BJ (cell line): ENCODE results near the gene ACYP2. TPM values are rescaled to one million over a fixed set of nuclear protein-coding genes. Genes with fewer than 3 reads are reported as not detected.
"Not testable (repeated sequence)": the region's sequence is repeated elsewhere in the genome, so short reads cannot be mapped to it uniquely, and the experiment has no call there.

Experiments used
- CTCF ChIA-PET: fragments of 350-600 bp; formaldehyde crosslinking; extraction: SDS; loops from one replicate; lab custom pipeline; 2021; ENCODE audit warnings: antibody characterized with exemption, inconsistent platforms; lab: Yijun Ruan, JAX
- POLR2A ChIA-PET: fragments of 300-600 bp; sonication (Branson Sonifier 250); formaldehyde crosslinking; extraction: SDS; loops from one replicate; lab custom pipeline; 2021; ENCODE audit warnings: antibody characterized with exemption; lab: Charles Lee
- DNase-seq: peaks from one replicate; pipeline ENCODE4 v3.0.0-alpha.2; 2011; ENCODE audit warnings: low read depth
- H3K27me3 ChIP-seq: 2 replicates; pipeline ENCODE4 v1.6.0; 2011; ENCODE audit warnings: low read length; ENCODE audit not compliant: control insufficient read depth, insufficient read depth
- H3K36me3 ChIP-seq: 2 replicates; pipeline ENCODE4 v1.5.1; 2011; ENCODE audit warnings: low read length; ENCODE audit not compliant: control insufficient read depth, insufficient read depth
- H3K4me3 ChIP-seq: 2 replicates; pipeline ENCODE4 v1.5.1; 2011; ENCODE audit warnings: low read depth, mild to moderate bottlenecking, control low read depth, low read length
- CTCF ChIP-seq: IDR thresholded peaks from 2 replicates; pipeline ENCODE4 v1.5.1; 2011; ENCODE audit warnings: low read depth, mild to moderate bottlenecking, control low read depth, inconsistent platforms, low read length, moderate library complexity; ENCODE audit not compliant: insufficient read depth
- polyA minus RNA-seq: library from RNA; depleted of rRNA, polyadenylated mRNA; stranded (reverse); fragments of >200 nt; gene quantifications from 2 replicates; pipeline ENCODE4 v1.2.3, GENCODE V29; 2011; rRNA and poly(A)+ RNA removed
- polyA plus RNA-seq: library from polyadenylated mRNA; depleted of rRNA; stranded (reverse); fragments of >200 nt; gene quantifications from 2 replicates; pipeline ENCODE4 v1.2.3, GENCODE V29; 2011; rRNA removed

Gene ACYP2
- 7.0 and 9.7 TPM in 2 replicates for polyA plus RNA-seq
- 3.6 and 3.7 TPM in 2 replicates for polyA minus RNA-seq

GRCh38 chr2:54115284-54116137 is at the start of gene ACYP2:
Gene ACYP2 (plus strand): TSS chr2:54115615.
- H3K36me3 ChIP-seq: no peaks in the 10 kb centered on the region

GRCh38 chr2:54065891-54066290 is 49.5 kb upstream of the ACYP2 start:
- H3K4me3 ChIP-seq: no peak overlapping the region
- DNase-seq: no peak
- CTCF ChIA-PET: no interaction called here
- no peaks in the 10 kb centered on the region for H3K27me3 ChIP-seq
- TF ChIP-seq CTCF: no peak
- no peaks in the 10 kb centered on the region for H3K36me3 ChIP-seq
- POLR2A ChIA-PET: no interaction called here

More at GRCh38 chr2:54115284-54116137, at the start of gene ACYP2:
- ChIA-PET CTCF (interaction anchor here (1.0 to 1.4 kb wide), 3 partner anchors 9 to 12 kb away, joined by 3 to 6 read pairs (median 5); no protein-coding TSS in a partner anchor), POLR2A (no interaction called here)
- Histone ChIP-seq H3K27me3 (no peaks in the 10 kb centered on the region), H3K4me3 (peak within 1 kb of the TSS; percentile 70)
- peak; percentile 49 for TF ChIP-seq CTCF
- peak; percentile 63 for DNase-seq

DNA sequence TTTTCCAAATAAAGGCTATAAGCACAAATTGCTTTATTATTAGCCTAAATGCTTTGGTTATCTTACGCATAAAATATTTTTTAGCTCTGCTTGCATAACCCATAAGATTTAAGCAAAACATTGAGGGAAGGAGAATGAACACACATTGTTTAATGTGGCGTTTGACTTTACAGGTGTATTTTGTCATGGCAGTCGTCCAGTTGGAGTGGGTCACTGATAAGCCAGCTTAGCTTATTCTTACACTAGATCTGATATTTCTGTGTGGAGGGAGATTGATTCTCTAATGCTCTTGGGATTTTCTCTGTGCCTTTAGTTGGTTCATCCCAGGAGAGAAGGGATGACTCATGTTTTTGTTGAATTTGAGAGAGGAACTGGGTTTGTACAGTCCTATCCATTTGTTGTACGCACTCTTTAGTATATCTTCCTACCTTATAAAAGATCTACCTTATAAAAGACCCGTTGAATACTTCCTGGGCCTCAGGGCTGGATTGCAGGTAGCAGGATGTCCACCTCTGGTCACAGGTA is 47.5 kb upstream of the ACYP2 start:
- no peak overlapping the region for H3K4me3 ChIP-seq
- ChIA-PET POLR2A (no interaction called here), CTCF (interaction anchor here (0.6 kb wide), 1 partner anchor 17 kb away, joined by 3 read pairs; no protein-coding TSS in a partner anchor)
- H3K27me3 ChIP-seq: no peaks in the 10 kb centered on the region
- H3K36me3 ChIP-seq: no peaks in the 10 kb centered on the region
- DNase-seq: no peak
- TF ChIP-seq CTCF: no peak

- H3K27me3 ChIP-seq, POLR2A ChIA-PET, H3K36me3 ChIP-seq, H3K4me3 ChIP-seq, DNase-seq: not testable (repeated sequence)
- CTCF ChIA-PET: interaction anchor here (0.6 kb wide), 1 partner anchor 71 kb away, joined by 3 read pairs; no protein-coding TSS in a partner anchor
Observed at GRCh38 chr2:54072483-54072882, 42.9 kb upstream of the ACYP2 start.

DNA sequence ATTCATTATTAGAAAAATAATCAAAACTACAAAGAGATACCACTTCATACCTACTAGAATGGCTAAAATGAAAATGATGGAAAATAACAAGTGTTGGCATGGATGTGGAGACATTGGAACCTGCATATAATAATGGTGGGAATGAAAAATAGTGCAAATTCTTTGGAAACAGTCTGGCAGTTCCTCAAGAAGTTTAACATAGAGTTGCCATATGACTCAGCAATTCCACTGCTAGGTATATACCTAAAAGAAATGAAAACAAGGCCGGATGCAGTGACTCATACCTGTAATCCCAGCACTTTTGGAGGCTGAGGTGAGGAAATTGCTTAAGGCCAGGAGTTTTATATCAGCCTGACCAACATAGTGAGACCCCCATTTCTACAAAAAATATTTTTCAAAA is 41.6 kb upstream of the ACYP2 start:
- no peaks in the 10 kb centered on the region for H3K36me3 ChIP-seq
- H3K4me3 ChIP-seq: no peak overlapping the region
- ChIA-PET CTCF (no interaction called here), POLR2A (no interaction called here)
- no peaks in the 10 kb centered on the region for H3K27me3 ChIP-seq
- TF ChIP-seq CTCF: no peak
- DNase-seq: no peak
